Psoas muscle (tissue), 8 donors: ENCODE measurements around the gene SORCS1. TPM values are rescaled to one million over a fixed set of nuclear protein-coding genes. Genes with fewer than 3 reads are reported as not detected.

ENCODE experiments used
- ATAC-seq, 4 donors: fragments of 200-7000 bp; cut with Tn5 transposase; one replicate each; pipeline ENCODE4 v1.9.1; 2020; ENCODE audit warnings: moderate library complexity in 3 of 4, mild to moderate bottlenecking in 2 of 4
- DNase-seq, 2 donors: peaks; one replicate each; pipeline ENCODE4 v3.0.0-alpha.2; 2020
- H3K27ac ChIP-seq: fragments of 200-600 bp; one replicate; pipeline ENCODE4 v1.8.0; 2022
- H3K27me3 ChIP-seq, 3 donors: fragments of 200-600 bp in 1 of 3; one replicate each; pipeline versions ENCODE4 v1.6.1 to v1.8.0; 2013 to 2022; ENCODE audit warnings: low read length in 2 of 3, mild to moderate bottlenecking in 2 of 3, moderate library complexity in 1 of 3; ENCODE audit not compliant: insufficient read depth in 3 of 3
- H3K36me3 ChIP-seq, 2 donors: fragments of 200-600 bp in 1 of 2; one replicate each; pipeline versions ENCODE4 v1.6.1 to v1.8.0; 2013 to 2022; ENCODE audit warnings: low read depth in 1 of 2, mild to moderate bottlenecking in 1 of 2, moderate library complexity in 1 of 2; ENCODE audit not compliant: insufficient read depth in 1 of 2
- H3K4me1 ChIP-seq: fragments of 200-600 bp; one replicate; pipeline ENCODE4 v1.8.0; 2022
- H3K4me3 ChIP-seq: fragments of 200-600 bp; one replicate; pipeline ENCODE4 v1.8.0; 2022; ENCODE audit warnings: mild to moderate bottlenecking
- H3K9me3 ChIP-seq: fragments of 200-600 bp; one replicate; pipeline ENCODE4 v1.8.0; 2022
- CTCF ChIP-seq: fragments of 200-600 bp; IDR thresholded peaks from one replicate; pipeline ENCODE4 v1.8.0; 2022; ENCODE audit warnings: antibody characterized with exemption
- WGBS, 3 donors: extraction: QIAGEN DNeasy Blood & Tissue Kit; methylation state at CpG; one replicate each; pipeline versions ENCODE4 v1.1.6 to v1.1.7; 2013; 5-methylcytosine and 5-hydroxymethylcytosine counted together
- intact Hi-C, 2 donors: fragments of 100-400 bp; cut with DNase I; formaldehyde crosslinking; loops; one replicate each; pipeline versions ENCODE4 v1.11.0 to v1.14.2; 2022
- polyA plus RNA-seq, 3 donors: library from polyadenylated mRNA; stranded (reverse); fragments of 200-250 nt; gene quantifications; one replicate each; pipeline ENCODE4 v1.2.3, GENCODE V29; 2013
- total RNA-seq, 4 donors: library from RNA; stranded (reverse); fragmentation: NEBNext Ultra II Directional in 2 of 4; extraction: Animal tissue kit (Norgen Biotek cat#: 25700) in 2 of 4; gene quantifications; one replicate each; pipeline versions ENCODE4 v1.2.1 to v1.2.4, GENCODE V29; 2021 to 2023
- donor health status: healthy with polysubstance abuse.
- donor health status: DM: no; HTN: no; CAD: no; lungs with moderate emphysema.
- donor health status: Bipolar disorder and iron deficiency.
- donor health status: healthy.
- donor health status: DM: yes; HTN: yes; CAD: no.
- donor health status: DM: no; HTN: no; CAD: no.
- donor health status: DM: no; HTN: no; CAD: no.
- donor health status: DM: yes; HTN: yes; CAD: no.

SORCS1 gene
- total and polyA plus RNA-seq, 7 donors: 0.03 to 0.36 (median 0.25) TPM; not detected in 1

- Histone ChIP-seq H3K36me3 (no peaks in the 10 kb centered on the region), H3K9me3 (no peaks in the 10 kb centered on the region), H3K4me3 (no peak overlapping the region), H3K4me1 (no peaks in the 10 kb centered on the region), H3K27ac (no peak overlapping the region), H3K27me3 (no peaks in the 10 kb centered on the region)
- intact Hi-C loops: no loop called here
- 5 to 11% (median 10%) methylated on average over 3 of the region's 3 CpGs for WGBS, 3 donors
- no peak for TF ChIP-seq CTCF
- ATAC-seq: no peak
- DNase-seq: no peak
Measured at GRCh38 chr10:106615081-106615480, 549.4 kb downstream of the SORCS1 start.

GRCh38 chr10:106614293-106614692, 550.2 kb downstream of the SORCS1 start:
- Histone ChIP-seq H3K9me3 (no peaks in the 10 kb centered on the region), H3K4me3 (no peak overlapping the region), H3K27me3 (no peaks in the 10 kb centered on the region), H3K27ac (no peak overlapping the region), H3K4me1 (no peaks in the 10 kb centered on the region), H3K36me3 (no peaks in the 10 kb centered on the region)
- DNase-seq (no peak), ATAC-seq (no peak)
- no peak for TF ChIP-seq CTCF
- intact Hi-C loops: no loop called here
- WGBS, 3 donors: 66 to 69% (median 66%) methylated on average over 5 of the region's 5 CpGs

- DNase-seq: no peak
- 82 to 99% (median 87%) methylated on average over 6 of the region's 6 CpGs for WGBS, 3 donors
- H3K27ac ChIP-seq: no peak overlapping the region
- H3K4me1 ChIP-seq: no peaks in the 10 kb centered on the region
- H3K36me3 ChIP-seq: no peaks in the 10 kb centered on the region
- TF ChIP-seq CTCF: no peak
- H3K4me3 ChIP-seq: no peak overlapping the region
- ATAC-seq: no peak
- intact Hi-C loops: no loop called here
- H3K27me3 ChIP-seq: no peaks in the 10 kb centered on the region
- H3K9me3 ChIP-seq: no peaks in the 10 kb centered on the region
Measured at GRCh38 chr10:106612381-106612780, 552.1 kb downstream of the SORCS1 start.

GRCh38 chr10:106609470-106610266, 554.8 kb downstream of the SORCS1 start:
- ATAC-seq (no peak), DNase-seq (no peak)
- TF ChIP-seq CTCF: no peak
- no peaks in the 10 kb centered on the region for H3K36me3 ChIP-seq
- H3K4me3 ChIP-seq: no peak overlapping the region
- WGBS, 3 donors: 56 to 64% (median 59%) methylated on average over 3 of the region's 3 CpGs
- intact Hi-C loops: no loop called here
- no peaks in the 10 kb centered on the region for H3K9me3 ChIP-seq
- no peaks in the 10 kb centered on the region for H3K4me1 ChIP-seq
- H3K27ac ChIP-seq: no peak overlapping the region
- no peaks in the 10 kb centered on the region for H3K27me3 ChIP-seq

GRCh38 chr10:106608066-106608465, 556.4 kb downstream of the SORCS1 start:
- no peak for TF ChIP-seq CTCF
- no peaks in the 10 kb centered on the region for H3K27me3 ChIP-seq
- ATAC-seq: no peak
- H3K36me3 ChIP-seq: no peaks in the 10 kb centered on the region
- H3K9me3 ChIP-seq: no peaks in the 10 kb centered on the region
- no peak for DNase-seq
- intact Hi-C loops: no loop called here
- no peaks in the 10 kb centered on the region for H3K4me1 ChIP-seq
- no peak overlapping the region for H3K4me3 ChIP-seq
- no peak overlapping the region for H3K27ac ChIP-seq
- 88 to 97% (median 90%) methylated on average over 1 of the region's 1 CpG for WGBS, 3 donors
